Chondrocyte (in vitro differentiated cells): Measurements from ENCODE around the gene CSN2. TPM values are rescaled to one million over a fixed set of nuclear protein-coding genes. Genes with fewer than 3 reads are reported as not detected.

ENCODE experiments used
- DNase-seq: peaks from one replicate; pipeline ENCODE4 v3.0.0; 2021; ENCODE audit warnings: mixed read lengths, low spot score
- H3K27ac Mint-ChIP-seq: one replicate; pipeline ENCODE4 v1.8.0; 2021; ENCODE audit warnings: mild to moderate bottlenecking, moderate library complexity, mixed read lengths; ENCODE audit not compliant: unreplicated experiment
- H3K27me3 Mint-ChIP-seq: 2 replicates; pipeline ENCODE4 v1.8.0; 2021; ENCODE audit warnings: low read depth, mixed read lengths
- H3K36me3 Mint-ChIP-seq: 2 replicates; pipeline ENCODE4 v1.8.0; 2021; ENCODE audit warnings: low read depth, mixed read lengths
- H3K4me1 Mint-ChIP-seq: 2 replicates; pipeline ENCODE4 v1.8.0; 2021; ENCODE audit warnings: low read depth, mild to moderate bottlenecking, mixed read lengths
- H3K4me3 Mint-ChIP-seq: one replicate; pipeline ENCODE4 v1.8.0; 2021; ENCODE audit warnings: mild to moderate bottlenecking, moderate library complexity, mixed read lengths; ENCODE audit not compliant: unreplicated experiment
- H3K9me3 Mint-ChIP-seq: 2 replicates; pipeline ENCODE4 v1.8.0; 2021; ENCODE audit warnings: low read depth, mixed read lengths
- CTCF ChIP-seq: fragments of 200-600 bp; sonication (generic); IDR thresholded peaks from 2 replicates; pipeline ENCODE4 v1.5.0; 2021; ENCODE audit warnings: antibody characterized with exemption, mild to moderate bottlenecking, moderate library complexity
- long read RNA-seq: library from polyadenylated mRNA; stranded (forward); transcript quantifications from one replicate; pipeline ENCODE4 v2.0.0, GENCODE V29; 2021
- total RNA-seq: library from RNA; stranded (reverse); gene quantifications from 3 replicates; pipeline ENCODE4 v1.2.1, GENCODE V29; 2021

The CSN2 gene
- total RNA-seq, result not detected in 3 replicates
- long read RNA-seq, result 0 reads

GRCh38 chr4:69965628-69966027 lies at the start of gene CSN2:
TSS of gene CSN2 (minus strand) at chr4:69965728. CDS start at chr4:69960995, 4,733 bp downstream.
- DNase-seq, result no peak
- Mint-ChIP-seq H3K36me3 (no peaks in the 10 kb centered on the region), H3K9me3 (no peaks in the 10 kb centered on the region), H3K4me1 (no peaks in the 10 kb centered on the region), H3K4me3 (no peak within 1 kb of the TSS), H3K27me3 (peaks cover 3% of the 10 kb centered on the region), H3K27ac (no peak within 1 kb of the TSS)
- TF ChIP-seq CTCF, result no peak

DNA sequence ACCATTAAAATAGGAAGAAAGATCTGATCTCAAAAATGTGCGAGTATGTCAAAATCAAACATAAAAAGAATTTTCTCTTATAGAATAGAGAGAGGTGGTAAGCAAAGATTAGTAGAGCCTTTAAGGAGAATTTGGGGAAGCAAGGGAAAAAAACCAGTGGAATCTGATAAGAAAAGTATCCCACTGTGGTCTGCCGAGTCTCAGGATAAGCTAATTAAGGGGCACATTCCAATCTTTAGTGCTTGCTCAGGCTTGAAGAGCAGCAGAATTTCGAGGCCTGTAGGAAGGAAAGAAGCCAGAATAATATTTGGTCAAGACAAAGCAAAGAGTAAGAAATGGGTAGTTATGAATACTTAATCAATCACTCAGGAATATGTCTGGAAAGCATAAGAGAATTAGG lies 43.2 kb upstream of the CSN2 start:
- no peak for TF ChIP-seq CTCF
- H3K9me3 Mint-ChIP-seq, result peaks cover 11% of the 10 kb centered on the region
- H3K36me3 Mint-ChIP-seq, result no peaks in the 10 kb centered on the region
- peaks cover 11% of the 10 kb centered on the region for H3K27me3 Mint-ChIP-seq
- no peak for DNase-seq
- no peak overlapping the region for H3K4me3 Mint-ChIP-seq
- H3K4me1 Mint-ChIP-seq, result no peaks in the 10 kb centered on the region
- H3K27ac Mint-ChIP-seq, result no peak overlapping the region

DNA sequence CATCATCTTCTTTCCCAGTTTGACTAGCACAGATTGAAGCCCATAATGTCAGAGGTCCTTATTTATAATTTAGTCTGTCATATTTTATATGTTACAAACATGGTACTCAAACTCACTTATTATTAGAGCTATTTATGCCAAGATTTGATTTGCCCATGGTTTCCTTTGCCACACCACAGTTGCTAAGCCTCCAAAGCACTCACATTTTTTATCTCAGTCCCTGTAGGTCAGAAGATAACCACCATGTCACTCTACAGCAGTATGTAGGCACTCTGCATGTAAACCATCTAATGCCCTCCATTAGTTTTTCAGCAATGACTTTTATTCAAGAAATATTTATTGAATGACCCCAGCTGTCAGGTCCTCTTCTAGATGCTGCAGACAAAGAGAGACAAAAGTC lies 37.0 kb upstream of the CSN2 start:
- Mint-ChIP-seq H3K4me3 (no peak overlapping the region), H3K9me3 (no peaks in the 10 kb centered on the region), H3K36me3 (no peaks in the 10 kb centered on the region), H3K27me3 (peaks cover 16% of the 10 kb centered on the region), H3K4me1 (no peaks in the 10 kb centered on the region), H3K27ac (no peak overlapping the region)
- no peak for DNase-seq
- no peak for TF ChIP-seq CTCF

DNA sequence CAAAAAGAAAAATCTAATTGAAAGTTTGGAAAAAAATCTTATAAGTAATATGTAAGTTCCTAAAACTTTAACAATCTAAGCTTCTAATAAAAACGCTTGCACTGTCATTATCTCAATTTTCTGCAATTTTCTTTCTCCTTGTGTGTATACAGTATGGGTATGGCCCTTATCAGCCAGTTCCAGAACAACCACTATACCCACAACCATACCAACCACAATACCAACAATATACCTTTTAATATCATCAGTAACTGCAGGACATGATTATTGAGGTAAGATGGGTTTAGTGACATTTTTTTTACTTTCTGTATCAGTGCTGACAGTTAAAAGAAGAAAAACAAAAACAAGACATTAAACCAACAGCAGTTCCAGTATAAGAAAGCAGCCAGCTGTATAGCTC lies 35.2 kb upstream of the CSN2 start:
- Mint-ChIP-seq H3K36me3 (no peaks in the 10 kb centered on the region), H3K4me3 (no peak overlapping the region), H3K27ac (no peak overlapping the region), H3K27me3 (peaks cover 14% of the 10 kb centered on the region), H3K4me1 (no peaks in the 10 kb centered on the region), H3K9me3 (no peaks in the 10 kb centered on the region)
- no peak for DNase-seq
- TF ChIP-seq CTCF, result no peak

- DNase-seq, result no peak
- Mint-ChIP-seq H3K9me3 (no peaks in the 10 kb centered on the region), H3K4me1 (no peaks in the 10 kb centered on the region), H3K27ac (no peak overlapping the region), H3K4me3 (no peak overlapping the region), H3K36me3 (no peaks in the 10 kb centered on the region), H3K27me3 (peaks cover 12% of the 10 kb centered on the region)
- TF ChIP-seq CTCF, result no peak
These were observed 33.9 kb upstream of the CSN2 start for GRCh38 chr4:69999420-69999819.
